A673 (cell line): ENCODE results near the gene EPHA5. TPM values are rescaled to one million over a fixed set of nuclear protein-coding genes. Genes with fewer than 3 reads are reported as not detected.

ENCODE experiments used
- BruUV-seq: library from RNA; stranded (reverse); fragments of 400-500 nt; replicated peaks from 2 replicates; lab custom pipeline; 2021; lab: Mats Ljungman, UMichigan
- CTCF ChIA-PET: fragments of 300-600 bp; sonication (Branson Sonifier 250); formaldehyde crosslinking; loops from one replicate; lab custom pipeline; 2022; ENCODE audit warnings: antibody characterized with exemption; lab: Charles Lee
- POLR2A ChIA-PET: fragments of 300-600 bp; sonication (Branson Sonifier 250); formaldehyde crosslinking; loops from one replicate; lab custom pipeline; 2022; ENCODE audit warnings: antibody characterized with exemption; ENCODE audit not compliant: low non-redundant PET; lab: Charles Lee
- DNase-seq: peaks from one replicate; pipeline ENCODE4 v3.0.0-alpha.2; 2015; ENCODE audit warnings: low spot score
- H3K27ac ChIP-seq: fragments of 200-600 bp; sonication (generic); 2 replicates; pipeline ENCODE4 v1.5.1; 2016; ENCODE audit warnings: mixed run types, low read depth, mild to moderate bottlenecking, mixed read lengths, antibody characterized with exemption, low read length; ENCODE audit not compliant: poor library complexity, severe bottlenecking
- H3K27me3 ChIP-seq: fragments of 200-600 bp; sonication (generic); replicated peaks from 2 replicates; pipeline ENCODE4 v1.6.1; 2017; ENCODE audit warnings: mixed run types, low read depth, mild to moderate bottlenecking, mixed read lengths, antibody characterized with exemption, low read length; ENCODE audit not compliant: insufficient read depth, poor library complexity
- H3K36me3 ChIP-seq: fragments of 200-600 bp; sonication (generic); 2 replicates; pipeline ENCODE4 v1.6.1; 2016; ENCODE audit warnings: mixed run types, mild to moderate bottlenecking, mixed read lengths, antibody characterized with exemption, low read length; ENCODE audit not compliant: insufficient read depth, poor library complexity, severe bottlenecking
- H3K4me1 ChIP-seq: fragments of 200-600 bp; sonication (generic); 2 replicates; pipeline ENCODE4 v1.6.1; 2017; ENCODE audit warnings: mixed run types, mild to moderate bottlenecking, mixed read lengths, antibody characterized with exemption, low read length; ENCODE audit not compliant: insufficient read depth, poor library complexity, severe bottlenecking
- H3K4me3 ChIP-seq: fragments of 200-600 bp; sonication (generic); 2 replicates; pipeline ENCODE4 v1.5.1; 2016; ENCODE audit warnings: low read depth, mixed run types, mild to moderate bottlenecking, mixed read lengths, low read length; ENCODE audit not compliant: poor library complexity, severe bottlenecking
- H3K9me3 ChIP-seq: fragments of 200-600 bp; sonication (generic); 2 replicates; pipeline ENCODE4 v1.6.1; 2016; ENCODE audit warnings: mixed run types, low read depth, mild to moderate bottlenecking, mixed read lengths, antibody characterized with exemption, low read length; ENCODE audit not compliant: poor library complexity, severe bottlenecking
- EZH2 ChIP-seq: fragments of 200-600 bp; sonication (generic); IDR thresholded peaks from 2 replicates; pipeline ENCODE4 v1.6.1; 2017; ENCODE audit warnings: borderline replicate concordance, low read depth, mild to moderate bottlenecking, mixed read lengths, antibody characterized with exemption, low read length; ENCODE audit not compliant: poor library complexity, severe bottlenecking
- intact Hi-C: fragments of 100-400 bp; cut with micrococcal nuclease; formaldehyde crosslinking; loops from one replicate; pipeline ENCODE4 v1.10.0; 2022; ENCODE audit not compliant: unreplicated experiment
- total RNA-seq: library from RNA; stranded (reverse); gene quantifications from 2 replicates; pipeline ENCODE4 v1.2.3, GENCODE V29; 2021
- TF ChIP-seq, protein P1 (sequence below): fragments of 300-800, 200-600 bp; sonication (generic); conservative IDR thresholded peaks from 2 replicates; pipeline ENCODE4 v1.5.1; 2017; ENCODE audit warnings: low read depth, mild to moderate bottlenecking, antibody characterized with exemption, low read length, moderate library complexity, mixed read lengths

Gene EPHA5
- total RNA-seq, 1 experiment from 2014 or later, result 6.0 TPM

DNA sequence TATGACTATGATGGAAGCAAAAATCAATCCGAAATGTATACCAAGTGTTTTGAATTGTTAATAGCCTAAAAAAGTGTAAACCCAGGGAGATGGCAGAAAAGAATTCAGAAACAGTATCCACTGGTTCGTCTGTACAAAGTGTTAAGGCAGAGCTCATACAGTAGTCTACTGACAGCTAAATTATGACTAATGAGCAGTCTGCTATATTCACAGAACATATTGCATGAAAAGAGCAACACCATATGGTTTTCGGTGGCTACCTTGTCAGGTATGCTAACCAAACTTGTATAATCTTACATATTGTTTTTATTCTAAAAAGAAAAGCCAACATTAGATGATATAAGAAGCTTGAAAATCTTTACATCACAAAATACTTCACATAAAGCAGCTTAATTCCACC lies 18.5 kb downstream of the EPHA5 start:
- CTCF ChIA-PET, result no interaction called here
- TF ChIP-seq EZH2, result no peak
- TF ChIP-seq, protein P1, sequence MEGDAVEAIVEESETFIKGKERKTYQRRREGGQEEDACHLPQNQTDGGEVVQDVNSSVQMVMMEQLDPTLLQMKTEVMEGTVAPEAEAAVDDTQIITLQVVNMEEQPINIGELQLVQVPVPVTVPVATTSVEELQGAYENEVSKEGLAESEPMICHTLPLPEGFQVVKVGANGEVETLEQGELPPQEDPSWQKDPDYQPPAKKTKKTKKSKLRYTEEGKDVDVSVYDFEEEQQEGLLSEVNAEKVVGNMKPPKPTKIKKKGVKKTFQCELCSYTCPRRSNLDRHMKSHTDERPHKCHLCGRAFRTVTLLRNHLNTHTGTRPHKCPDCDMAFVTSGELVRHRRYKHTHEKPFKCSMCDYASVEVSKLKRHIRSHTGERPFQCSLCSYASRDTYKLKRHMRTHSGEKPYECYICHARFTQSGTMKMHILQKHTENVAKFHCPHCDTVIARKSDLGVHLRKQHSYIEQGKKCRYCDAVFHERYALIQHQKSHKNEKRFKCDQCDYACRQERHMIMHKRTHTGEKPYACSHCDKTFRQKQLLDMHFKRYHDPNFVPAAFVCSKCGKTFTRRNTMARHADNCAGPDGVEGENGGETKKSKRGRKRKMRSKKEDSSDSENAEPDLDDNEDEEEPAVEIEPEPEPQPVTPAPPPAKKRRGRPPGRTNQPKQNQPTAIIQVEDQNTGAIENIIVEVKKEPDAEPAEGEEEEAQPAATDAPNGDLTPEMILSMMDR, result no peak
- H3K4me1 ChIP-seq, result peaks cover 21% of the 10 kb centered on the region
- H3K36me3 ChIP-seq, result no peaks in the 10 kb centered on the region
- intact Hi-C loops, result no loop called here
- DNase-seq, result no peak
- no peaks in the 10 kb centered on the region for H3K9me3 ChIP-seq
- BruUV-seq, result no TSS peak
- POLR2A ChIA-PET, result no interaction called here
- no peak overlapping the region for H3K27ac ChIP-seq
- no peaks in the 10 kb centered on the region for H3K27me3 ChIP-seq
- H3K4me3 ChIP-seq, result no peak overlapping the region

DNA sequence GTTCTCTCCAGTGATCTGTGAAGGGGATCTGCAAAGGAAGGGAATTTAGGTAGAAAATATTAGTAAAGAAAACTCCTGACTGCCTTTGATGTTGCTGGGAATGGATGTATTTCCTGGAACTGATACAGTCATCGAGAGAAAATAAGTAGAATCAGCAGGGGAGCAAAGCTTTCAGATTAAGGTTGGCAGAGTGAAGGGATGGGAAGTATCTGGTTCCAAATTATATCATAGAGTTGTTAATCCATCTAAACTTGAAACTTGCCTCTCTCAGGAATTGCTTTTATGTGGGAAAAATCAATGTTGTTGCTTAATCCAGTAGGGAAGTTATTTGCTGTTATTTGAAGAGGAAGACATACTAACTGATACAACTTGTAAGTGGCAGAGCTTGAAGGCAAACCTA lies 19.3 kb downstream of the EPHA5 start:
- CTCF ChIA-PET, result no interaction called here
- Histone ChIP-seq H3K4me1 (peaks cover 24% of the 10 kb centered on the region), H3K36me3 (no peaks in the 10 kb centered on the region), H3K27ac (peak overlapping the region; percentile 41), H3K9me3 (no peaks in the 10 kb centered on the region), H3K27me3 (no peaks in the 10 kb centered on the region), H3K4me3 (no peak overlapping the region)
- peak; percentile 53 for DNase-seq
- TF ChIP-seq, protein P1, result no peak
- no peak for TF ChIP-seq EZH2
- intact Hi-C loops, result no loop called here
- POLR2A ChIA-PET, result no interaction called here
- BruUV-seq, result no TSS peak

DNA sequence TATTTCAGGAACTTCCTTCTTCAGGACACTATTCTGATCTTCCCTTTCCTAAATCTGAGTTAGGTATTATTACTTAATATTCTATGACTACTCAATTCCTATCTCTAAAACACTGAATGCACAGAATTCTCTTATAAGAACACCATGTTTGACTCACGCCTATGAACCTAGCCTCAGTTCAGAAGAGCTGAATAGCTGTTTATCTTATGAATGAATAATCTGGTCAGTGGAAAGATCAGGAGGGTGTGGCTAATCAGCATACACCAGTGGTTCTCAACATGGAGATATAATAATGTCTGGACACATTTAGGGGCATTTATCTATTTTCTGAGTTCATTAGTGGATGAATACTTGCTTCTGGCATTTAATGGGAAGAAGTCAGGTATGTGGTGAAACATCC lies 24.2 kb downstream of the EPHA5 start:
- intact Hi-C loops, result no loop called here
- H3K9me3 ChIP-seq, result no peaks in the 10 kb centered on the region
- H3K27me3 ChIP-seq, result no peaks in the 10 kb centered on the region
- BruUV-seq, result no TSS peak
- H3K4me1 ChIP-seq, result peaks cover 22% of the 10 kb centered on the region
- DNase-seq, result no peak
- no peaks in the 10 kb centered on the region for H3K36me3 ChIP-seq
- H3K4me3 ChIP-seq, result no peak overlapping the region
- POLR2A ChIA-PET, result no interaction called here
- no peak overlapping the region for H3K27ac ChIP-seq
- TF ChIP-seq, protein P1, result no peak
- TF ChIP-seq EZH2, result no peak
- CTCF ChIA-PET, result no interaction called here
